ENCODE results near the gene FAM199X. TPM values are rescaled to one million over a fixed set of nuclear protein-coding genes. Genes with fewer than 3 reads are reported as not detected.
"Not testable (repeated sequence)": the region's sequence is repeated elsewhere in the genome, so short reads cannot be mapped to it uniquely, and the experiment has no call there.

FAM199X gene
- total RNA-seq, 2 experiments from 2014 or later, result 11.6 to 12.7 TPM

GRCh38 chrX:104193485-104193884, 27.2 kb downstream of the FAM199X start:
- H3K9me3 Mint-ChIP-seq (ENCODE audit: insufficient read depth), result no peaks in the 10 kb centered on the region
- ChIA-PET CTCF (interaction anchor here (1.0 to 1.5 kb wide), 2 partner anchors 11 to 77 kb away, joined by 3 to 5 read pairs; no protein-coding TSS in a partner anchor), POLR2A (no interaction called here)
- no peak overlapping the region for H3K4me3 Mint-ChIP-seq
- H3K27me3 Mint-ChIP-seq (ENCODE audit: low read depth), result no peaks in the 10 kb centered on the region
- H3K4me1 Mint-ChIP-seq (ENCODE audit: low read depth), result no peaks in the 10 kb centered on the region
- H3K36me3 Mint-ChIP-seq (ENCODE audit: low read depth), result peaks cover 4% of the 10 kb centered on the region
- no peak for ATAC-seq
- DNase-seq, result no peak
- no peak overlapping the region for H3K27ac Mint-ChIP-seq

GRCh38 chrX:104195013-104195412, 28.8 kb downstream of the FAM199X start:
- DNase-seq (no peak), ATAC-seq (no peak)
- Mint-ChIP-seq H3K4me3 (no peak overlapping the region), H3K27me3 (ENCODE audit: low read depth) (no peaks in the 10 kb centered on the region), H3K9me3 (ENCODE audit: insufficient read depth) (no peaks in the 10 kb centered on the region), H3K4me1 (ENCODE audit: low read depth) (no peaks in the 10 kb centered on the region), H3K36me3 (ENCODE audit: low read depth) (peaks cover 4% of the 10 kb centered on the region), H3K27ac (no peak overlapping the region)
- POLR2A ChIA-PET, result no interaction called here
- CTCF ChIA-PET, result interaction anchor here (0.8 to 2.5 kb wide), 11 partner anchors 9 to 150 kb away, joined by 3 to 11 read pairs (median 5); partner anchors contain the start of genes FAM199X and SLC25A53

GRCh38 chrX:104195489-104196084, 29.3 kb downstream of the FAM199X start:
- DNase-seq, result peak; percentile 24
- POLR2A ChIA-PET, result no interaction called here

GRCh38 chrX:104205548-104205947, 39.3 kb downstream of the FAM199X start:
- ChIA-PET POLR2A (no interaction called here), CTCF (interaction anchor here (1.8 to 2.2 kb wide), 2 partner anchors 10 to 12 kb away, joined by 5 to 6 read pairs; no protein-coding TSS in a partner anchor)
- DNase-seq, result no peak
- no peak for ATAC-seq
- H3K4me3 Mint-ChIP-seq, result no peak overlapping the region
- H3K27me3 Mint-ChIP-seq (ENCODE audit: low read depth), result no peaks in the 10 kb centered on the region
- H3K36me3 Mint-ChIP-seq (ENCODE audit: low read depth), result no peaks in the 10 kb centered on the region
- H3K4me1 Mint-ChIP-seq (ENCODE audit: low read depth), result no peaks in the 10 kb centered on the region
- no peak overlapping the region for H3K27ac Mint-ChIP-seq
- H3K9me3 Mint-ChIP-seq (ENCODE audit: insufficient read depth), result no peaks in the 10 kb centered on the region

More at GRCh38 chrX:104195489-104196084, 29.3 kb downstream of the FAM199X start:
- no peaks in the 10 kb centered on the region for H3K27me3 Mint-ChIP-seq (ENCODE audit: low read depth)
- no peak overlapping the region for H3K4me3 Mint-ChIP-seq
- H3K27ac Mint-ChIP-seq, result no peak overlapping the region
- no peaks in the 10 kb centered on the region for H3K4me1 Mint-ChIP-seq (ENCODE audit: low read depth)
- no peaks in the 10 kb centered on the region for H3K9me3 Mint-ChIP-seq (ENCODE audit: insufficient read depth)
- no peak for ATAC-seq
- peaks cover 2% of the 10 kb centered on the region for H3K36me3 Mint-ChIP-seq (ENCODE audit: low read depth)
- CTCF ChIA-PET, result interaction anchor here (0.7 to 2.5 kb wide), 11 partner anchors 9 to 149 kb away, joined by 3 to 11 read pairs (median 5); partner anchors contain the start of genes FAM199X and SLC25A53

- Mint-ChIP-seq H3K4me3 (no peak overlapping the region), H3K27ac (no peak overlapping the region), H3K36me3 (ENCODE audit: low read depth) (no peaks in the 10 kb centered on the region), H3K27me3 (ENCODE audit: low read depth) (no peaks in the 10 kb centered on the region), H3K9me3 (ENCODE audit: insufficient read depth) (no peaks in the 10 kb centered on the region), H3K4me1 (ENCODE audit: low read depth) (no peaks in the 10 kb centered on the region)
- POLR2A ChIA-PET, result no interaction called here
- DNase-seq, result no peak
- CTCF ChIA-PET, result no interaction called here
- no peak for ATAC-seq
Observed at GRCh38 chrX:104211187-104211586, 44.9 kb downstream of the FAM199X start.

- CTCF ChIA-PET; POLR2A ChIA-PET; H3K4me1 Mint-ChIP-seq (ENCODE audit: low read depth); H3K4me3 Mint-ChIP-seq; H3K9me3 Mint-ChIP-seq (ENCODE audit: insufficient read depth); H3K36me3 Mint-ChIP-seq (ENCODE audit: low read depth); DNase-seq; H3K27ac Mint-ChIP-seq; H3K27me3 Mint-ChIP-seq (ENCODE audit: low read depth); ATAC-seq: not testable (repeated sequence)
Observed at GRCh38 chrX:104230060-104230459, 63.8 kb downstream of the FAM199X start.

Other genes with a start within 250 kb of the FAM199X start
- gene TMSB15B, start 203.8 kb upstream of the FAM199X start, total RNA-seq, result 1 to 10 TPM; 9.4 to 9.6 TPM
- not detected for gene H2BW1, start 152.7 kb upstream of the FAM199X start, total RNA-seq
- not detected for gene H2BW2, start 126.5 kb upstream of the FAM199X start, total RNA-seq
- gene TMSB15C, start 90.2 kb upstream of the FAM199X start, total RNA-seq, result 1 to 10 TPM; 4.8 to 6.1 TPM
- gene ZCCHC18, start 53.9 kb upstream of the FAM199X start, total RNA-seq, result 1 to 10 TPM; 2.2 to 3.8 TPM
- 1 to 10 TPM; 8.7 to 8.9 TPM for gene SLC25A53, start 9.4 kb upstream of the FAM199X start, total RNA-seq
- gene ESX1, start 88.5 kb downstream of the FAM199X start, total RNA-seq, result not detected